Keratinocyte (primary cell): ENCODE measurements around the gene SPATS2. TPM values are rescaled to one million over a fixed set of nuclear protein-coding genes. Genes with fewer than 3 reads are reported as not detected.

ENCODE experiments used
- DNase-seq: peaks from one replicate; pipeline ENCODE4 v3.0.0-alpha.2; 2011; ENCODE audit warnings: low read depth, missing footprints, low spot score
- FAIRE-seq: peaks from 2 replicates; lab custom pipeline; 2011; peaks lifted over from hg19 to GRCh38; lab: Jason Lieb, UNC
- H2AFZ ChIP-seq: 2 replicates; pipeline ENCODE4 v1.6.0; 2012; ENCODE audit warnings: low read length, control low read depth, inconsistent platforms; ENCODE audit not compliant: control insufficient read depth
- H3K27ac ChIP-seq: 2 replicates; pipeline ENCODE4 v1.5.1; 2011; ENCODE audit warnings: low read length; ENCODE audit not compliant: control insufficient read depth, insufficient read depth
- H3K27me3 ChIP-seq: 3 replicates; pipeline ENCODE4 v1.6.0; 2011; ENCODE audit warnings: low read length; ENCODE audit not compliant: control insufficient read depth, insufficient read depth; ENCODE audit errors: extremely low read depth
- H3K36me3 ChIP-seq, 2 experiments: 2 replicates in 1 of 2; 3 replicates in 1 of 2; pipeline ENCODE4 v1.5.1; 2011; ENCODE audit warnings: low read length in 2 of 2, mild to moderate bottlenecking in 1 of 2; ENCODE audit not compliant: control insufficient read depth in 2 of 2, insufficient read depth in 2 of 2; ENCODE audit errors: extremely low read depth in 1 of 2
- H3K4me1 ChIP-seq: 3 replicates; pipeline ENCODE4 v1.5.1; 2011; ENCODE audit warnings: low read length; ENCODE audit not compliant: control insufficient read depth, insufficient read depth; ENCODE audit errors: extremely low read depth
- H3K4me2 ChIP-seq: 3 replicates; pipeline ENCODE4 v1.6.0; 2011; ENCODE audit warnings: low read depth, low read length; ENCODE audit not compliant: control insufficient read depth, insufficient read depth; ENCODE audit errors: extremely low read depth
- H3K4me3 ChIP-seq, 3 experiments: fragments of 200-600 bp in 1 of 3; sonication (generic) in 1 of 3; 2 replicates in 2 of 3; 3 replicates in 1 of 3; pipeline ENCODE4 v1.5.1; 2011 to 2016; ENCODE audit warnings: low read length in 3 of 3, mild to moderate bottlenecking in 3 of 3, control low read depth in 2 of 3, inconsistent platforms in 1 of 3, low read depth in 1 of 3, mixed read lengths in 1 of 3, mixed run types in 1 of 3, moderate library complexity in 1 of 3; ENCODE audit not compliant: control insufficient read depth in 2 of 3, insufficient read depth in 2 of 3; ENCODE audit errors: extremely low read depth in 1 of 3
- H3K79me2 ChIP-seq: 2 replicates; pipeline ENCODE4 v1.6.0; 2012; ENCODE audit warnings: low read length; ENCODE audit not compliant: control insufficient read depth, insufficient read depth
- H3K9ac ChIP-seq: 3 replicates; pipeline ENCODE4 v1.6.0; 2011; ENCODE audit warnings: low read length; ENCODE audit not compliant: control insufficient read depth, insufficient read depth; ENCODE audit errors: extremely low read depth
- H3K9me1 ChIP-seq: 3 replicates; pipeline ENCODE4 v1.6.0; 2011; ENCODE audit warnings: low read length; ENCODE audit not compliant: control insufficient read depth, insufficient read depth; ENCODE audit errors: extremely low read depth
- H3K9me3 ChIP-seq: 2 replicates; pipeline ENCODE4 v1.5.1; 2012; ENCODE audit warnings: low read depth, low read length; ENCODE audit not compliant: control insufficient read depth
- H4K20me1 ChIP-seq: 3 replicates; pipeline ENCODE4 v1.6.0; 2011; ENCODE audit warnings: low read length; ENCODE audit not compliant: control insufficient read depth, insufficient read depth; ENCODE audit errors: extremely low read depth
- CTCF ChIP-seq, 3 experiments: IDR thresholded peaks in 1 of 3; conservative IDR thresholded peaks in 1 of 3; optimal IDR thresholded peaks in 1 of 3; 2 replicates in 2 of 3; 3 replicates in 1 of 3; pipeline versions ENCODE3 to v1.5.1; 2011; ENCODE audit warnings: low read length in 3 of 3, mild to moderate bottlenecking in 3 of 3, moderate library complexity in 2 of 3, control low read depth in 1 of 3, inconsistent platforms in 1 of 3; ENCODE audit not compliant: insufficient read depth in 2 of 3; ENCODE audit errors: extremely low read depth in 1 of 3
- EZH2 ChIP-seq: IDR thresholded peaks from one replicate; pipeline ENCODE4 v1.6.1; 2012; ENCODE audit warnings: inconsistent platforms, mild to moderate bottlenecking, low read length, moderate library complexity
- dilution Hi-C: fragments of 300-500 bp; cut with MboI; formaldehyde crosslinking; loops from one replicate; pipeline ENCODE4 v1.7.0; 2020; ENCODE audit warnings: low sequenced_read_pairs; ENCODE audit not compliant: extremely low pct_ligation_motif_present
- polyA plus RNA-seq, 5 experiments: library from polyadenylated mRNA; depleted of rRNA in 3 of 5; stranded (reverse) in 3 of 5; stranded (forward) in 1 of 5; unstranded in 1 of 5; fragments of >200 nt; gene quantifications; 1 replicate in 1 of 5; 2 replicates in 3 of 5; 3 replicates in 1 of 5; pipeline versions ENCODE4 v1.2.1 to v1.2.3, GENCODE V29; 2011 to 2012; ENCODE audit warnings: missing spikeins in 2 of 5, low read depth in 1 of 5, low replicate concordance in 1 of 5

The SPATS2 gene
- polyA plus RNA-seq, 1 donor (not counting 4 experiments of a cell fraction or from before 2014, with no cell fraction given): 47.9 TPM

DNA sequence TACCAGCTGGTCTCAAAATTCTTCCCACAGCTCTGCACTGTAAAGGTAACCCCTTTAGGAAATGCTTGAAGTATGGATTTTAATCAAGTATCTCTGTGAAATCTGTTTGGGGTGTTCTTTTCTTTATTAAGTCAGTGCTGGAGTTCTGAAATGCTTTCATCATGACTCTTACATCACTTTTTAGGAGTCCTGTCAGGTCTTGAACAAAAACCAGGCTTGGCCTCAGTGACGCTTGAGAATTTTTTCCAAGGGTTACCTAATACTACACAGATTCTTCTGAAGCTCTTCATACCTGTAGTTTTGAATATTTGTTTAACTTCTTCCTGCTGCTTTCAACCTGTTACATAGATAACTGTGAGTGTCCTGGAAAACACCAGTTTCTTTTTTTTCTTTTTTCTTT, 124.6 kb downstream of the SPATS2 start:
- Histone ChIP-seq H3K79me2 (no peaks in the 10 kb centered on the region), H3K9ac (no peak overlapping the region), H3K27ac (peak overlapping the region; percentile 60), H3K27me3 (no peaks in the 10 kb centered on the region), H3K36me3 (peaks cover 2 to 6% of the 10 kb centered on the region in 2 experiments), H3K9me1 (no peaks in the 10 kb centered on the region), H3K4me3 (no peak overlapping the region), H3K4me1 (peaks cover 42% of the 10 kb centered on the region), H3K9me3 (no peaks in the 10 kb centered on the region), H4K20me1 (no peaks in the 10 kb centered on the region), H2AFZ (no peak overlapping the region), H3K4me2 (peak overlapping the region; percentile 4)
- FAIRE-seq (no peak), DNase-seq (no peak)
- dilution Hi-C loops: no loop called here
- TF ChIP-seq EZH2: no peak
- no peak for TF ChIP-seq CTCF (optimal IDR thresholded peaks at IDR 0.05 in 1 of 3, IDR thresholded peaks at IDR 0.05 in 1 of 3, conservative IDR thresholded peaks at IDR 0.05 in 1 of 3; ENCODE audit: extremely low read depth in 1 of 3, insufficient read depth in 2 of 3, low read length in 3 of 3)

DNA sequence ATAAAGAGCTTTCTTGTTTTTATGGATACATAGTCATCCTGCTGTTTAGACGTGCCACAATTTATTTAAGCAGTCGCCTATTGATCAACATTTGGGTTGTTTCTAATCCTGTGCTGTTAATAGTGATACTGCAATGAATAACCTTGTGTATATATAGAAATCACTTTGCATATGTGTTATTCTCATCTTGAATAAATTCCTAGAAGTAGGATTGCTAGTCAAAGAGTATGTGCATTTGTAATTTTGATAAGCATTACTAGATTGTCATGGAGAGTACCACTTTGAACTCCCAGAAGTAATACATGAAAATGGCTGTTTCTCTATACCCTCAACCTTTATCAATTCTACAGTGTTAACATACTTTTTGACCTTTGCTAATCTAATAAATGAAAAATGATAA, 126.6 kb downstream of the SPATS2 start:
- Histone ChIP-seq H3K27ac (no peak overlapping the region), H3K9ac (no peak overlapping the region), H2AFZ (no peak overlapping the region), H3K79me2 (no peaks in the 10 kb centered on the region), H3K4me3 (no peak overlapping the region), H3K9me3 (no peaks in the 10 kb centered on the region), H3K27me3 (no peaks in the 10 kb centered on the region), H3K36me3 (peaks cover 4 to 6% of the 10 kb centered on the region in 2 experiments), H3K4me1 (peaks cover 37% of the 10 kb centered on the region), H3K9me1 (no peaks in the 10 kb centered on the region), H3K4me2 (no peak overlapping the region), H4K20me1 (no peaks in the 10 kb centered on the region)
- no peak for TF ChIP-seq EZH2
- no peak for TF ChIP-seq CTCF (optimal IDR thresholded peaks at IDR 0.05 in 1 of 3, IDR thresholded peaks at IDR 0.05 in 1 of 3, conservative IDR thresholded peaks at IDR 0.05 in 1 of 3; ENCODE audit: extremely low read depth in 1 of 3, insufficient read depth in 2 of 3, low read length in 3 of 3)
- dilution Hi-C loops: no loop called here
- no peak for FAIRE-seq
- DNase-seq: no peak
